HepG2 (cell line): ENCODE results near the gene GPR65. TPM values are rescaled to one million over a fixed set of nuclear protein-coding genes. Genes with fewer than 3 reads are reported as not detected.
A peak's percentile ranks its signal among the peaks of the same experiment; 100 is the strongest.

Source experiments
- BCL6 ChIP-seq: IDR thresholded peaks from 2 replicates; pipeline ENCODE4 v1.6.1; 2016; ENCODE audit warnings: missing genetic modification reagents, missing compliant biosample characterization
- CBFB ChIP-seq: sonication (generic); formaldehyde crosslinking; IDR thresholded peaks from 2 replicates; pipeline ENCODE4 v1.4.0; 2020; ENCODE audit warnings: missing genetic modification reagents
- EED ChIP-seq: sonication (generic); formaldehyde crosslinking; IDR thresholded peaks from 2 replicates; pipeline ENCODE4 v1.5.0; 2020; ENCODE audit warnings: mild to moderate bottlenecking, missing genetic modification reagents
- FLYWCH1 ChIP-seq: sonication (generic); formaldehyde crosslinking; IDR thresholded peaks from 2 replicates; pipeline ENCODE4 v1.8.1; 2023; ENCODE audit warnings: mild to moderate bottlenecking, missing genetic modification reagents
- FOXK1 ChIP-seq: sonication (generic); formaldehyde crosslinking; IDR thresholded peaks from 2 replicates; pipeline ENCODE4 v1.4.0; 2020; ENCODE audit warnings: low read depth, missing genetic modification reagents, borderline replicate concordance
- GABPB1 ChIP-seq: IDR thresholded peaks from 2 replicates; pipeline ENCODE4 v1.6.1; 2016; ENCODE audit warnings: mild to moderate bottlenecking, missing genetic modification reagents, moderate library complexity, missing compliant biosample characterization
- HNF4A ChIP-seq: sonication (generic); formaldehyde crosslinking; IDR thresholded peaks from 2 replicates; pipeline ENCODE4 v1.4.0; 2020; ENCODE audit warnings: missing genetic modification reagents
- KDM4B ChIP-seq: sonication (generic); formaldehyde crosslinking; IDR thresholded peaks from 2 replicates; pipeline ENCODE4 v1.4.0; 2020; ENCODE audit warnings: missing genetic modification reagents
- MAFG ChIP-seq: sonication (generic); formaldehyde crosslinking; IDR thresholded peaks from 2 replicates; pipeline ENCODE4 v1.5.1; 2020; ENCODE audit warnings: mild to moderate bottlenecking, missing genetic modification reagents
- MEIS2 ChIP-seq: sonication (generic); formaldehyde crosslinking; IDR thresholded peaks from 2 replicates; pipeline ENCODE4 v1.9.0; 2021; ENCODE audit warnings: mild to moderate bottlenecking, missing genetic modification reagents
- NFIC ChIP-seq: IDR thresholded peaks from 2 replicates; pipeline ENCODE4 v1.6.1; 2012; ENCODE audit warnings: mild to moderate bottlenecking, low read length, inconsistent platforms
- REXO4 ChIP-seq: sonication (generic); formaldehyde crosslinking; IDR thresholded peaks from 2 replicates; pipeline ENCODE4 v1.8.0; 2022; ENCODE audit warnings: missing genetic modification reagents, mild to moderate bottlenecking, borderline replicate concordance
- TEAD3 ChIP-seq: optimal IDR thresholded peaks from 2 replicates; pipeline ENCODE3; 2016; ENCODE audit warnings: borderline replicate concordance
- THYN1 ChIP-seq: sonication (generic); formaldehyde crosslinking; IDR thresholded peaks from 2 replicates; pipeline ENCODE4 v1.8.1; 2023; ENCODE audit warnings: low read depth, mild to moderate bottlenecking, moderate library complexity, missing genetic modification reagents, borderline replicate concordance
- ZFAT ChIP-seq: sonication (generic); formaldehyde crosslinking; conservative IDR thresholded peaks from 2 replicates; pipeline ENCODE4 v1.8.1; 2023; ENCODE audit warnings: missing genetic modification reagents, inconsistent platforms
- ZKSCAN5 ChIP-seq: sonication (generic); formaldehyde crosslinking; IDR thresholded peaks from 2 replicates; pipeline ENCODE4 v1.5.1; 2020; ENCODE audit warnings: mild to moderate bottlenecking, missing genetic modification reagents
- ZNF549 ChIP-seq: sonication (generic); formaldehyde crosslinking; IDR thresholded peaks from 2 replicates; pipeline ENCODE4 v1.5.0; 2020; ENCODE audit warnings: missing genetic modification reagents
- ZNF891 ChIP-seq: sonication (generic); formaldehyde crosslinking; IDR thresholded peaks from 2 replicates; pipeline ENCODE4 v1.5.0; 2020; ENCODE audit warnings: mild to moderate bottlenecking, missing genetic modification reagents
- ZSCAN31 ChIP-seq: sonication (generic); formaldehyde crosslinking; IDR thresholded peaks from 2 replicates; pipeline ENCODE4 v1.5.0; 2020; ENCODE audit warnings: low read depth, mild to moderate bottlenecking, missing genetic modification reagents
- polyA plus RNA-seq, 8 experiments: library from polyadenylated mRNA; depleted of rRNA in 3 of 8; stranded (reverse) in 7 of 8; unstranded in 1 of 8; fragments of >200 nt; fragmentation: Illumina TruSeq in 4 of 8; extraction: Trizol in 4 of 8; gene quantifications; 2 replicates each; pipeline versions ENCODE4 v1.2.1 to v1.2.3, GENCODE V29; 2011 to 2016; ENCODE audit warnings: low read depth in 4 of 8, missing spikeins in 1 of 8, mixed read lengths in 1 of 8; ENCODE audit not compliant: insufficient read depth in 1 of 8
- total RNA-seq, 5 experiments: library from RNA; depleted of rRNA; stranded (reverse); fragments of >200 nt; fragmentation: Illumina TruSeq; extraction: Trizol; gene quantifications; 2 replicates each; pipeline ENCODE4 v1.2.3, GENCODE V29; 2016; ENCODE audit warnings: low read depth in 1 of 5
- TF ChIP-seq, protein P1 (sequence below): sonication (generic); formaldehyde crosslinking; IDR thresholded peaks from 2 replicates; pipeline ENCODE4 v1.4.0; 2020; ENCODE audit warnings: missing genetic modification reagents, borderline replicate concordance
- TF ChIP-seq, protein P2 (sequence below): sonication (generic); formaldehyde crosslinking; IDR thresholded peaks from 2 replicates; pipeline ENCODE4 v1.5.0; 2020; ENCODE audit warnings: missing genetic modification reagents
- TF ChIP-seq, protein P3 (sequence below): sonication (generic); formaldehyde crosslinking; IDR thresholded peaks from 2 replicates; pipeline ENCODE4 v1.4.0; 2020; ENCODE audit warnings: mild to moderate bottlenecking, missing genetic modification reagents

Gene GPR65
- total and polyA plus RNA-seq, 2 of the 13 experiments (the other 11 are each of a cell fraction or from before 2014, with no cell fraction given): not detected

DNA sequence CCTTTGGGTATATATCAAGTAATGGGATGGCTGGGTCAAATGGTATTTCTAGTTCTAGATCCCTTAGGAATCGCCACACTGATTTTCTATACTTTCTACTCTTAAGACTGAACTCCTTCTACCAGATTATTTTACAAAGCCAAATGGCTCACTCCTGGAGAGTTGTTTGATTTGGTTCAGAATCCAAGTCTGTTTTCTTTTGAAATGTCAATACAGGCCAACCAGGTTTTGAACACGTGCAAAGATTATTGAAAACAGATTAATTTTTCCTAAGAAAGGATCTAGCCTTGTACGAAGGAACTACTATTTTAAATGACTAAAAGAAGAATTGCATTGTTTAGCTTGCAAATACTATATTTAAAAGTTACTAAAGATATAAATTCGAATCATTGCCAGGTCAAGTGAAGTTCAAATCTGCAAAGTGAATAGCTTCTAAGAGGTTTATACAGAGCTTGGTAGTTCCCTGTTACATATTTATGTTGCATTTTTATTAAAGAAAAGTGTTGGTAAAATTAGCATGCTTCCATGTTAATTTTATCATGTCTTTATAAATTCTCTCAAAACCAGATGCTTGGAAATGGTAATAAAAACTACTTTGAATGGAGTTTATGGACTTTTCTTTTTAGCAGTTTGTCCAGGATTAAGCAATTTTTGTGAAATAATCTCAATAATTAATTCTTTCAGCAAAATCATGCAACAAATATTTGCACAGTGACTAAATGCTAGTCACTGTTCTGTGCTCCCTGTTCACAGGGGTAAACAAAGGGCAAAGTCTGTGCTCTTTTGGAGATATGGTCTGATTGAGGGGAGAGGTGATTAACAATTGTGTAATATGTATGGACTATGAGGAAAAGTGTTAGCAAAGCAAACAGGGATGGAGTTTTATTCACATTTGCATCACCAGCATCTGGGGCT is 38.9 kb downstream of the GPR65 start (continued):
- TF ChIP-seq, protein P1, sequence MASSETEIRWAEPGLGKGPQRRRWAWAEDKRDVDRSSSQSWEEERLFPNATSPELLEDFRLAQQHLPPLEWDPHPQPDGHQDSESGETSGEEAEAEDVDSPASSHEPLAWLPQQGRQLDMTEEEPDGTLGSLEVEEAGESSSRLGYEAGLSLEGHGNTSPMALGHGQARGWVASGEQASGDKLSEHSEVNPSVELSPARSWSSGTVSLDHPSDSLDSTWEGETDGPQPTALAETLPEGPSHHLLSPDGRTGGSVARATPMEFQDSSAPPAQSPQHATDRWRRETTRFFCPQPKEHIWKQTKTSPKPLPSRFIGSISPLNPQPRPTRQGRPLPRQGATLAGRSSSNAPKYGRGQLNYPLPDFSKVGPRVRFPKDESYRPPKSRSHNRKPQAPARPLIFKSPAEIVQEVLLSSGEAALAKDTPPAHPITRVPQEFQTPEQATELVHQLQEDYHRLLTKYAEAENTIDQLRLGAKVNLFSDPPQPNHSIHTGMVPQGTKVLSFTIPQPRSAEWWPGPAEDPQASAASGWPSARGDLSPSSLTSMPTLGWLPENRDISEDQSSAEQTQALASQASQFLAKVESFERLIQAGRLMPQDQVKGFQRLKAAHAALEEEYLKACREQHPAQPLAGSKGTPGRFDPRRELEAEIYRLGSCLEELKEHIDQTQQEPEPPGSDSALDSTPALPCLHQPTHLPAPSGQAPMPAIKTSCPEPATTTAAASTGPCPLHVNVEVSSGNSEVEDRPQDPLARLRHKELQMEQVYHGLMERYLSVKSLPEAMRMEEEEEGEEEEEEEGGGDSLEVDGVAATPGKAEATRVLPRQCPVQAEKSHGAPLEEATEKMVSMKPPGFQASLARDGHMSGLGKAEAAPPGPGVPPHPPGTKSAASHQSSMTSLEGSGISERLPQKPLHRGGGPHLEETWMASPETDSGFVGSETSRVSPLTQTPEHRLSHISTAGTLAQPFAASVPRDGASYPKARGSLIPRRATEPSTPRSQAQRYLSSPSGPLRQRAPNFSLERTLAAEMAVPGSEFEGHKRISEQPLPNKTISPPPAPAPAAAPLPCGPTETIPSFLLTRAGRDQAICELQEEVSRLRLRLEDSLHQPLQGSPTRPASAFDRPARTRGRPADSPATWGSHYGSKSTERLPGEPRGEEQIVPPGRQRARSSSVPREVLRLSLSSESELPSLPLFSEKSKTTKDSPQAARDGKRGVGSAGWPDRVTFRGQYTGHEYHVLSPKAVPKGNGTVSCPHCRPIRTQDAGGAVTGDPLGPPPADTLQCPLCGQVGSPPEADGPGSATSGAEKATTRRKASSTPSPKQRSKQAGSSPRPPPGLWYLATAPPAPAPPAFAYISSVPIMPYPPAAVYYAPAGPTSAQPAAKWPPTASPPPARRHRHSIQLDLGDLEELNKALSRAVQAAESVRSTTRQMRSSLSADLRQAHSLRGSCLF (CRISPR knock-in tag): no peak
- TF ChIP-seq ZKSCAN5: no peak
- TF ChIP-seq GABPB1 (CRISPR knock-in tag): peak; percentile 20; the same call in 1 of the 2 replicates
- 0 out of 2 replicates have a peak, but pooled peaks have one; percentile 50 for TF ChIP-seq KDM4B
- peak; percentile 88 for TF ChIP-seq BCL6
- TF ChIP-seq ZSCAN31: peak; percentile 67
- TF ChIP-seq NFIC: peak; percentile 93
- TF ChIP-seq EED (CRISPR knock-in tag): no peak
- TF ChIP-seq ZNF549 (CRISPR knock-in tag): no peak
- 0 out of 2 replicates have a peak, but pooled peaks have one; percentile 41 for TF ChIP-seq CBFB
- TF ChIP-seq MAFG (CRISPR knock-in tag): no peak
- TF ChIP-seq ZNF891: no peak
- TF ChIP-seq MEIS2 (CRISPR knock-in tag): 0 out of 2 replicates have a peak, but pooled peaks have one; percentile 35
- TF ChIP-seq, protein P2, sequence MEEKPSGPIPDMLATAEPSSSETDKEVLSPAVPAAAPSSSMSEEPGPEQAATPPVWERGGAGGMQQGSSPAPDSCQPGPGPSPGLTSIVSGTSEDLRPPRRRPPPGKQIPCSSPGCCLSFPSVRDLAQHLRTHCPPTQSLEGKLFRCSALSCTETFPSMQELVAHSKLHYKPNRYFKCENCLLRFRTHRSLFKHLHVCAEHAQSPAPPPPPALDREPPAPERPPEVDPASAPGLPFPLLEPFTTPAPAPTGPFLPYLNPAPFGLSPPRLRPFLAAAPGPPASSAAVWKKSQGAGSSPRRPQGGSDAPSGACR: 0 out of 2 replicates have a peak, but pooled peaks have one; percentile 29
- no peak for TF ChIP-seq FLYWCH1 (CRISPR knock-in tag)
- peak; percentile 99 for TF ChIP-seq HNF4A (CRISPR knock-in tag)
- peak; percentile 65 for TF ChIP-seq TEAD3 (CRISPR knock-in tag)
- peak; percentile 92 for TF ChIP-seq FOXK1 (CRISPR knock-in tag)
- TF ChIP-seq, protein P3, sequence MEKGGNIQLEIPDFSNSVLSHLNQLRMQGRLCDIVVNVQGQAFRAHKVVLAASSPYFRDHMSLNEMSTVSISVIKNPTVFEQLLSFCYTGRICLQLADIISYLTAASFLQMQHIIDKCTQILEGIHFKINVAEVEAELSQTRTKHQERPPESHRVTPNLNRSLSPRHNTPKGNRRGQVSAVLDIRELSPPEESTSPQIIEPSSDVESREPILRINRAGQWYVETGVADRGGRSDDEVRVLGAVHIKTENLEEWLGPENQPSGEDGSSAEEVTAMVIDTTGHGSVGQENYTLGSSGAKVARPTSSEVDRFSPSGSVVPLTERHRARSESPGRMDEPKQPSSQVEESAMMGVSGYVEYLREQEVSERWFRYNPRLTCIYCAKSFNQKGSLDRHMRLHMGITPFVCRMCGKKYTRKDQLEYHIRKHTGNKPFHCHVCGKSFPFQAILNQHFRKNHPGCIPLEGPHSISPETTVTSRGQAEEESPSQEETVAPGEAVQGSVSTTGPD: no peak
- no peak for TF ChIP-seq THYN1
- no peak for TF ChIP-seq ZFAT (CRISPR knock-in tag)
- TF ChIP-seq REXO4: no peak
